ENCODE measurements around the gene NOS3.
A peak's percentile ranks its signal among the peaks of the same experiment; 100 is the strongest.

The NOS3 gene

DNA sequence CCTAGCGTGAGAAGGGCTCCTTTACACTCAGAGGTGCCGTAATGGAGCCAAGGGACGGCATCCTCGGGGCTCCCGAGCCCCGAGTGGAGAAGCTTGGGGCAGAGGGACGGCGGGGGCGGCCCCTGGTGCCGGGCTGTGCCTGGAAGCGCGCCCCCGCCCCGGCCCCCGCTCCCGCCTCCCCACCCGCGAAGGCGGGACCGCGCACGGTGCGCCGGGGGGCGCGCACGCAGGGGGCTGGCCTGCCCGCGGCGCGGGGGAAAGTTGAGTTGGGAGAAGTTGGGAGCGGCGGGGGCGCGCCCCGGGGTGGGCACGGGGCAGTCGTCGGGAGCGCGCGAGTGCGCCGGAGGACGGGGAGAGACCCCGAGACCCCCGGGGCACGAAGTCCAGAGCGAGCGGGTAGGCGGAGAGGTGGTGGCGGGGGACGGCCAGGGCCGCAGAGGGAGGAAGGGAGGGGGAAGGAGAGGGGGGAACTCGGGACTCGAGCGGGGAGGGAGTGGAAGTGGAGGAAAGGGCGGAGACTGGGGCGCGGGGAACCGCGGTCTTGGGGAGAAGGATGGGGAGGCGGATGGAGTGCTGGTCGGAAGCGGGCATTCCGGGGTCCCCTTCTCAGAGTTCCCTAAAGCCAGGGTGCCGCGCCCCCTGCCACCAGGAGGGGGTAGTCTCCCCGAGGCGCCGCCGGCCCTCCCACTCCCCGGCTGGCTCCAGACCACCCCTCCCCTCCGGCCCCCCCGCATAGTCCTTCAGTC is 68.7 kb downstream of the NOS3 start, which contains the start of gene SLC4A2:
Gene SLC4A2 (plus strand): TSS at position 223 of the 746 bp plus-strand sequence. CDS start 2,399 bp downstream, outside the sequence.
- peak; percentile 77 for DNase-seq (ENCODE audit: low read depth)

DNA sequence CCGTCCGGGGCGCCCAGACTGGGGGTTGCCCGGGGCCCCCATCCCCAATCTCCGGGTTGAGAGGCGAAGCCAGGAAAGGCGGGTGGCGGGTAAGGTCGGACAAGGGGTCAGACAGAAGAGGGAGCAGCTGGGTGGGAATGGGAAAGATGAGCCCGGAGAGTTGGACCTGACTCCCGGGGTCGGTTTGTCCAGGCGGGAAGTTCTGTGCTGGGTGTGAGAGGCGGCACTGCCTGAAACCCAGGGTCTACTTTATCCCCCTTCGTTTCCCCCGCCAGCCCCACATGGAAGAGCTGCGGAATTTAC is 69.2 kb downstream of the NOS3 start:
- no peak for DNase-seq (ENCODE audit: low read depth)

DNA sequence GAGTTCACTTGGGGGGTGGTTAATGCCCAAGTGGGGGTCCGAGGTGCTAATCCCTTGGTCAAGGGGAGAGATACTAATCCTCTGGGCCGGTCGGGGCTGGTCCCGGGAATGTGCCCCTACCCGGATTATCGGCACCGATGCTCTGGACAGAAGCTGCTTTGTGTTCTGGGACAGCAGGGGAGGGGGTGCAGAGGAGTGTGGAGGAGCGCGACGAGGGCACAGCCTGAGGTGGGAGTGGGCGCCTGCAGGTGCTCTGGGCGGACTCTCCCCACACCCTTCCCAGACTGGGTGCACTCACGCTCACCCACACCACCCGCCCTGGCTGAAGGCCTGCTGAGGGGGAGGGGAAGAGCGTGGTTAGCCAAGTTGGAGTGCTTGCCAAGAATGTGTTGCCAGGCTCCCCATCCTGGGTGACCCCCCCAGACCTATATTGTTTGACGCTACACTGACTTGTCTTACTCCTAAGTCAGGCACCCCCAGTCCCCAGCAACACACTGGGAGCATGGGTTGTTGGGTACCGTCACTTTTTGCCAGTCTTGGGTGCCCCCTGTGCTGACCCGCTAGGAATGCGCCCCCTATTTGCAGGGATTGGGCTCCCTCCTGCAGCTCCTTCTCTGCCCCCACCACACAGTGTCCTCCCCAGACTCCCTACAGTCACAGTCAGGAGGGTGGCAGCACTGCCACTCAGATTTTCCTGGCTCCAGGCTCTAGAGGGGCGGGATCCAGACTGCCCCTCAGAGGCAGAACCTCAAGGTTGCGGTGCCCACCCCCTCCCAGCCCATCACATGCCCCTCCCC is 69.8 kb downstream of the NOS3 start:
- peak; percentile 41 for DNase-seq (ENCODE audit: low read depth)

DNA sequence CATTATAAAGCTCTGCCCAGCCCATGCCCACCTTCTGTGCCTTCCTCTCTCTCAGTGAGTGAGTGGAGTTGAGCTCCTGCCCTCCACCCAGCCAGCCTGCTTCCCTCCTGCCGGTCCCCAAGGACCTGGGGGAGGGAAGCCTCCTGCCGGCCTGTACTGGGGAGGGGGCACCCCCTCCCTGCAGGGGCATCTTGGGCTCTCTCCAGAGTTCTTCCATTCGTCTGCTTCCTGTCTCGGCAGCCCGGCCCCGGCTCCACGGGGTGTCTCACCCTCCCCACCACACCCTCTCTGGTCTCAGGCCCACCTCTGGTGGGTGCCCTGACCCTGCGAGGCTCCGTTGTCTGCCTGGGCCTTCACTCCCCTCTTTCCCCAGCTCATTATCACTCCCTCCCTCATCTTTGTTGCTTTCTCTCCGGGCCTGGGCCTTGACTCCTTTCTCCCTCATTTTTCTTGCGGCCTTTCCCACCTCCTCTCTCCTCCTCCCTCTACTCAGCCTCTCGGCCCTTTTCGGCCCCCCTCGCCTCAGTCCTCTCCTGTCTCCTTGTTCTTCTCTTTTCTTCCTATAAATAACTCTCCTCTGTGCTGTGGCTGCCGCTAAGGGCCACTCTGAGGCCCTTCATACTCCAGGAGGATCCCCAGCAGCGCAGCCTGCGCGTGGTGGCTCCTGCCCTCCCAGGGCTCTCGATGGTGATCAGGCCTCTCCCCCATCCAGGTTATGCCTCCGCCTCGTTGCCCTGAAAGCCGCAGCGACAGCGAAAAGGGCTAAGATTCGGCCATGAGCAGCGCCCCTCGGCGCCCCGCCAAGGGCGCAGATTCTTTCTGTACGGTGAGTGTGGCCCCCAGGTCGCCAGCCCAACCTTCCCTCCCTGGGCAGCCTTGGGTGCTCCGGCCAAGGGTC is 70.6 kb downstream of the NOS3 start:
- DNase-seq (ENCODE audit: low read depth) = no peak

DNA sequence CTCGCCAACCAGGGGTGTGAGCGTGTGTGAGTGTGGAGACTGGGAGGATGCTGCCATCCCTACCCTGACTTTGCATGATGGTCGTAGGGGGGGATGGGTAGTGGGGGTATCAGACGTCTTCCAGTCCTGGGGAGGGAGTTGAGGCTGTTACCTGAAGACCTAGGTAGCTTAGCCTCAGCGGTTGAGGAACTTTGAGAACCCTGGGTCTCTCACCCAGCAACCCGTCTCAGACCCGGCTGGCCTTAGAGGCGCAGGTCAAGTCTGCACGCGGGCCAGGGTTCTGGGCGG is 71.2 kb downstream of the NOS3 start:
- DNase-seq (ENCODE audit: low read depth) = no peak

DNA sequence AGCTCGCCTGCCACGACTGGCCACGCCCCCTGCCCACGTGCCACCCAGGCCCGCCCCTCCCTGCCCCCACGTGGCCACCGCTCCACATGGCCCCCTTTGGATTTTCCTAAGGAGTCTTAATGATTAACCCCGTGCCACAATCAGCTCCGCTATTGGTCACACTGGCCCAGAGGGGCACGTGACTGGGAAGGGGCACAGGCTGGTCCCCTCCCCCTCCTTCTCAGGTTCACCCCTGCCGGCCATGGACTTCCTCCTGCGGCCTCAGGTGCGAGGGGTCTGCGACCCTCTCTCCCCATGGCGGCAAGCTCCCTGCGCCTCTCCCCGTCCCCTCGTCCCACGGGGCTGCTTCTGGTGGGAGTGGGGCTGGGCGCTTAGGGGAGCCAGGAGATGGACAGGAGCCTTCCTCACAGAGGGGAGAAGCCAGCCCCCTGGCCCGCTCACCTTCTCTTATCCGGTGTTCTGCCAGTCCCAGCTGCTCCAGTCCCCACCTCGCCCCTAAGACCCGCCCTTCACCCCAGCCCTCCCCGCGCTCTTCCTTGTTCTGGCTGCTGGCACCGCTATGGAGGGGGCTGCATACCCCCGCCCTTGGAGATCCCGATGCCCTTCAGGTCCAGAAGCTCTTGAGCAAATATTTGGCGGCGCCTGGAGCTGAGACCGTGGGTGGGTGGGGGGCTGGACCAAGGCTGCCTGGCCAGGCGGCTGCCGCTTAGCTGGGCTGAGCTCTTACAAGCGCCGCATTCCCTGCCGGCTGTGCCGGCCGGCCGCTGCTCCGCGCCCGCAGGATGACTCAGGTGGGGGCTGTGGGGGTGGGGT is 71.8 kb downstream of the NOS3 start:
- DNase-seq (ENCODE audit: low read depth) = peak; percentile 86

DNA sequence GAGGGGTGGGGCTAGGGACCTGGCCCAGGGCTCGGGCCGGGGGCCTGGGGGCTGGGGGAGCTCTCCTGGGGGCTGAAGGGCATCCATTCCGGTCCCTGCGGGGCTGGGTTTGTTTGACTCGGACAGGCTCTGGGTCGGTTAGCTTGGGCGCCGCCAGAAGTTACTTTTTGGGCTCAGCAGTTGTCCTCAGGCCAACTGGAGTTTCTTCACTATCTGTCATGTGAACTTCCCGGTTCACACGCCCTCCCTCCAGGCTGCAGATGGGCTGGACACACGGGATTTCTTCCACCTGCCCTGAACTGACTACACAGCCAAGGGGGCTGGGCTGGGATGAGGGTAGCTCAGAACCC is 72.4 kb downstream of the NOS3 start:
- DNase-seq (ENCODE audit: low read depth) = peak; percentile 82

All from iris pigment epithelial cell (primary cell).